H1 (cell line): ENCODE measurements around the gene NHERF2.

ENCODE experiments used
- CEBPB ChIP-seq: IDR thresholded peaks from 2 replicates; pipeline ENCODE4 v1.6.1; 2012; ENCODE audit warnings: low read depth, low read length
- CHD2 ChIP-seq: IDR thresholded peaks from 2 replicates; pipeline ENCODE4 v1.6.1; 2012; ENCODE audit warnings: low read length, improper control_type of control experiment
- CREB1 ChIP-seq: IDR thresholded peaks from 2 replicates; pipeline ENCODE4 v1.6.1; 2012; ENCODE audit warnings: inconsistent platforms
- EP300 ChIP-seq, 2 experiments: IDR thresholded peaks; 1 replicate in 1 of 2; 2 replicates in 1 of 2; pipeline ENCODE4 v1.6.1; 2011 to 2012; ENCODE audit warnings: low read depth in 2 of 2, low read length in 2 of 2, mild to moderate bottlenecking in 2 of 2, borderline replicate concordance in 1 of 2, inconsistent platforms in 1 of 2, moderate library complexity in 1 of 2
- EZH2 ChIP-seq: fragments of 200-600 bp; sonication (generic); IDR thresholded peaks from 2 replicates; pipeline ENCODE4 v1.7.1; 2012; ENCODE audit warnings: low read depth, mild to moderate bottlenecking, moderate library complexity, low read length, inconsistent platforms; ENCODE audit not compliant: severe bottlenecking
- GABPA ChIP-seq: IDR thresholded peaks from 2 replicates; pipeline ENCODE4 v1.6.1; 2011; ENCODE audit warnings: mild to moderate bottlenecking, low read length, moderate library complexity, borderline replicate concordance; ENCODE audit not compliant: insufficient read depth
- JUN ChIP-seq: IDR thresholded peaks from 2 replicates; pipeline ENCODE4 v1.6.1; 2011; ENCODE audit warnings: low read depth, mild to moderate bottlenecking, improper control_type of control experiment, low read length
- KDM1A ChIP-seq: fragments of 200-600, 300-600 bp; sonication (generic); IDR thresholded peaks from 2 replicates; pipeline ENCODE4 v1.7.1; 2016; ENCODE audit warnings: mild to moderate bottlenecking, low read length, borderline replicate concordance
- POLR2A ChIP-seq, 2 experiments: IDR thresholded peaks; 1 replicate in 1 of 2; 2 replicates in 1 of 2; pipeline ENCODE4 v1.6.1; 2011; ENCODE audit warnings: low read depth in 2 of 2, low read length in 2 of 2, mild to moderate bottlenecking in 2 of 2; ENCODE audit errors: control extremely low read depth in 1 of 2
- POLR2AphosphoS5 ChIP-seq: IDR thresholded peaks from 2 replicates; pipeline ENCODE4 v1.6.1; 2011; ENCODE audit warnings: low read depth, low read length
- RBBP5 ChIP-seq: IDR thresholded peaks from 2 replicates; pipeline ENCODE4 v1.7.1; 2012; ENCODE audit warnings: low read depth, mild to moderate bottlenecking, inconsistent platforms, low read length, moderate library complexity, borderline replicate concordance
- RFX5 ChIP-seq: IDR thresholded peaks from 2 replicates; pipeline ENCODE4 v1.6.1; 2011; ENCODE audit warnings: low read depth, low read length, improper control_type of control experiment, borderline replicate concordance
- YY1 ChIP-seq: IDR thresholded peaks from 2 replicates; pipeline ENCODE4 v1.6.1; 2011; ENCODE audit warnings: low read depth, mild to moderate bottlenecking, low read length
- TF ChIP-seq, protein P1 (sequence below), 3 experiments: IDR thresholded peaks; 1 replicate in 2 of 3; 2 replicates in 1 of 3; pipeline versions ENCODE4 v1.5.1 to v1.6.1; 2011; ENCODE audit warnings: low read length in 3 of 3, mild to moderate bottlenecking in 3 of 3, inconsistent platforms in 2 of 3, low read depth in 1 of 3, moderate library complexity in 1 of 3; ENCODE audit not compliant: insufficient read depth in 1 of 3; ENCODE audit errors: control extremely low read depth in 1 of 3

DNA sequence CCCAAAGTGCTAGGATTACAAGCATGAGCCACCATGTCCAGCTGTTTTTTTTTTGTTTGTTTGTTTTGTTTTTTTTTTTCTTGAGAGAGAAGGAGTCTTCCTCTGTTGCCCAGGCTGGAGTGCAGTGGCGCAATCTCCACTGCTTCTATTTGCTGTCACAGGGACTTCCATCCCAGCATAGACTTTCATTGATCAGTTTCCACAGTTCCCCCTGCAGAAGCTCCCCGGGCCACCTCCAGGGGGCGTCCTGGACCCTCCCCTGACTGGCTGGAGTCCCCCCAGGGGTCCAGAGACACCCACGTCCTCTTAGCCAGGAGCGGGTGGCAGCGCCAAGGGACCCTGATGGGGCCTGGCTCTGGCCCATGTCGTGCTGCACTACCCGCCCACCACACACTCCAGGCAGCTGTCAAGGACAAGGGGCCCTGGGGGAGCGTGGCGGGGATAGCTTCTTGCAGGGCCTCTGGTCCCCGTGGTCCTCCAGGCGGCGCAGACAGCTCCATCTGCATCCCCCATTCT, 10.2 kb upstream of the NHERF2 start:
- no peak for TF ChIP-seq KDM1A
- TF ChIP-seq, protein P1, sequence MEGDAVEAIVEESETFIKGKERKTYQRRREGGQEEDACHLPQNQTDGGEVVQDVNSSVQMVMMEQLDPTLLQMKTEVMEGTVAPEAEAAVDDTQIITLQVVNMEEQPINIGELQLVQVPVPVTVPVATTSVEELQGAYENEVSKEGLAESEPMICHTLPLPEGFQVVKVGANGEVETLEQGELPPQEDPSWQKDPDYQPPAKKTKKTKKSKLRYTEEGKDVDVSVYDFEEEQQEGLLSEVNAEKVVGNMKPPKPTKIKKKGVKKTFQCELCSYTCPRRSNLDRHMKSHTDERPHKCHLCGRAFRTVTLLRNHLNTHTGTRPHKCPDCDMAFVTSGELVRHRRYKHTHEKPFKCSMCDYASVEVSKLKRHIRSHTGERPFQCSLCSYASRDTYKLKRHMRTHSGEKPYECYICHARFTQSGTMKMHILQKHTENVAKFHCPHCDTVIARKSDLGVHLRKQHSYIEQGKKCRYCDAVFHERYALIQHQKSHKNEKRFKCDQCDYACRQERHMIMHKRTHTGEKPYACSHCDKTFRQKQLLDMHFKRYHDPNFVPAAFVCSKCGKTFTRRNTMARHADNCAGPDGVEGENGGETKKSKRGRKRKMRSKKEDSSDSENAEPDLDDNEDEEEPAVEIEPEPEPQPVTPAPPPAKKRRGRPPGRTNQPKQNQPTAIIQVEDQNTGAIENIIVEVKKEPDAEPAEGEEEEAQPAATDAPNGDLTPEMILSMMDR (IDR thresholded peaks at IDR 0.05; ENCODE audit: control extremely low read depth in 1 of 3, insufficient read depth in 1 of 3, low read depth in 1 of 3, low read length in 3 of 3): peak; percentile 57 to 67 (median 58)
- no peak for TF ChIP-seq EZH2
- no peak for TF ChIP-seq RBBP5
- no peak for TF ChIP-seq CHD2
- peak; percentile 51; the same call in 1 of the 2 replicates for TF ChIP-seq GABPA
- no peak for TF ChIP-seq RFX5
- no peak for TF ChIP-seq EP300 (IDR thresholded peaks at IDR 0.05; ENCODE audit: borderline replicate concordance in 1 of 2, low read depth in 2 of 2, low read length in 2 of 2)
- TF ChIP-seq YY1: no peak
- no peak for TF ChIP-seq POLR2A (IDR thresholded peaks at IDR 0.05; ENCODE audit: control extremely low read depth in 1 of 2, low read depth in 2 of 2, low read length in 2 of 2)
- TF ChIP-seq JUN: no peak
- TF ChIP-seq CEBPB: peak; percentile 24; the same call in 1 of the 2 replicates
- no peak for TF ChIP-seq CREB1
- TF ChIP-seq POLR2AphosphoS5: no peak
